ENCODE measurements around the gene SIGLEC8. TPM values are rescaled to one million over a fixed set of nuclear protein-coding genes. Genes with fewer than 3 reads are reported as not detected.

The SIGLEC8 gene
- not detected in 2 replicates for total RNA-seq

GRCh38 chr19:51458051-51458645 lies at the start of gene SIGLEC8:
Gene SIGLEC8, minus strand, starts transcription at chr19:51458454. Its CDS starts 67 bp downstream, at chr19:51458387.

DNA sequence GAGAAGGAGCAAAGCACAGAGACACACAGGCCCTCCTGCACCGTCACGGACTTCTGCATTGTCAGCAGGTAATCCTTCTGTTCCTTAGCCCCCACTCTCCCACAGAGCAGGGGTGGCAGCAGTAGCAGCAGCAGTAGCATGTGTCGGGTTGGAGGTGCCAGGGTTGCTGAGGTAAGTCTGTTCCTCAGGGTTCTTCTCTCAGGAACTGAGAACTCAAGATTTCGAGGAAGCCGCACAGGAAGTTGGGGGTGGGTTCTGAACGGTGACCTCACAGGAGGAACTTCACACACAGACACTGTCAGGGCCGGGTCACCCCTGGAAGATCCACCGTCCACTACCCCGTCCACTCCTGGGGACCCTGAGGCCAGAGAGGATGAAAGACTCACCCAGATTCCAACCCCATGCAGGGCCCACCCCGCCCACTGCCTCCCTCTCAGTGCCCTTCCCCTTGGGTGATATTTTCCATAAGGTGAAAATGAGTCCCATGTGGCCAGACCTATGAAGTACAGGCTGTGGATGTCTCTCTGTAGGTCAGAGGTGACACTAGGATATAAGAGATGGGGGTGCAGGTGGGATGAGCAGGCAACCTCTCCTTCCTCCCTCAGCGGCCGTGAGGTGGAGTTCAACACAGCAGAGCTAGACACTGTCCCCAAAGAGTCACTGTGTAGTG lies 43.5 kb upstream of the SIGLEC8 start, which contains the start of gene SIGLEC12:
Gene SIGLEC12 (minus strand): TSS at position 207 of the 670 bp plus-strand sequence. CDS start 67 bp downstream, at position 140.

DNA sequence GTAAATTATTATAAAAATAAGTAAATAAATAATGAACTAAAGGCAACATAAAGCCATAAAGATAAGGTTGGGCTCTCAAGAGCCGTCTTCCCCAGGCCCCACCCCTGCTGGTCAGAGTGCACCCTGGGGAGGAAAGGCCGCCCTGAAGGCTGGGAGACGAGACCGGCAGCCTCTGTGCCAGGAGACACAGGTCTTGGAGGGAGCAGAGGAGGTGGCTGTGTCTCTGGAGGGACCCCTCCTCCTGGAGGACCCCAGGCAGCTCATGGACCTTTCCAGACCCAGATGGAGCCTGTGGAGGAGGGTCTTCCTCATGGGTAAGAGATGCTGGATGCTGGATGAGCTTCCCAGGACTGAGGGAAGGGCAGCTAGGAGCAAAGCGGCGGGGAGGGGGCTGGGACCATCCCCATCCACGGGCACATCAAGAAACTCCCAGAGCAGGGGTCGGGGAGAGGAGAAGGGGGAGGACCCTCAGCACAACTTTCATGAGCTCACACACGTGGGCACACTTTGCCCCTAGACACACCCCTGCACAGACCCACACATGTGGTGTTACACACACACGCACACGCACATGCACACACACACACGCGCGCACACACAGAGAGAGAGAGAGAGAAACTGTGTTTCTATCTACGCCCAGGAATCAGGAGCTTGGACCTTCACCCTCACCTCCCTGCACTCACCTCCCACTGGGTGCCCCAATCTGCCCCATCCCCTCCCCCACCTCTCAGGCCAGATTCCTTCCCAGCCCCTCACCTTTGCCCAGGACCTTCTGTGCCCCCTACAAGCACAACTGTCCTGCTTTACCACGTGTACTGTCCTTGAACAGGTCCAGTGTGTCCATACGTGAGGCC lies 20.4 kb upstream of the SIGLEC8 start, which contains the start of gene CEACAM18:
Gene CEACAM18 (plus strand): TSS at position 159 of the 854 bp plus-strand sequence.

DNA sequence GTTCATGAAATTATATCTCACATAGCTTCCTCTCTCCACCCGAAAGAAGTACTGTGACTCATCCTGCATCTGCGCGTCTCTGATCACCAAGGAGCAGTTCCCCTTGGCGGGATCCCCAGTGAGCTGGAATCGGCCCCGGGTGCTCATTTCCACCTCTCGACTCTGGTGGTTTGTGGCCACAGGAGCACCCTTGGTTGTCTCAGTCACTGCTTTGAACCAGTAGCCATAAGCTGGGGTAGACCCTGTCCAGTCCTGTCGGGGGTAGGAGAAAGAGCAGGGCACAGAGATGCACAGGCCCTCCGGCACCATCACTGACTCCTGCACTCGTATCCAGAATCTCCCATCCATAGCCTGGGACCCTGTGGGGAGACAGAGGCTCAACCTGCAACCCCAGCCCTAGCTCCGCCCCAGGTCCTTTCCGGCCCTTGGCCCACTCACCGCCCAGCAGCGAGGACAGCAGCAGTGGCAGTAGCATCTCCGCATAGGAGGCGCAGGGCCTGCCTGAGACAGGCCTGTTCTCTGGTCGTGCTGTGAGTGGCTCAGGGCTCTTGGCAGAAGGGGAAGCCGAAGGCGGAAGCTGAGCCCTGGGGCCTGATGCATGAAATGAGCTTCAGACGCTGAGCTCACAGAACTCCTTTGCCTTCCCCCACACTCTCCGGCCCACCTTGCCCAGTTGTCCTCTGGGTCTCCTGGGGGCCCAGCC lies 41.0 kb downstream of the SIGLEC8 start, which contains the start of gene SIGLEC10:
Gene SIGLEC10 (minus strand): TSS at position 536 of the 703 bp plus-strand sequence. CDS start 61 bp downstream, at position 475.

Small RNAs within 50 kb of the gene (small RNA-seq; reads per million reads assigned to genes)
- gene AC020914.3 (not detected), gene AC020914.5 (not detected)

Other genes with a start within 250 kb of the SIGLEC8 start
- gene CD33, start 233.4 kb downstream of the SIGLEC8 start, total RNA-seq, result not detected in 2 replicates
- not detected in 2 replicates for gene SIGLECL1, start 207.4 kb downstream of the SIGLEC8 start, total RNA-seq
- gene IGLON5, start 146.8 kb downstream of the SIGLEC8 start, total RNA-seq, result not detected in 2 replicates
- 0.27 and 0.29 TPM in 2 replicates for gene VSIG10L, start 116.3 kb downstream of the SIGLEC8 start, total RNA-seq
- 47.1 and 71.4 TPM in 2 replicates for gene ETFB, start 92.1 kb downstream of the SIGLEC8 start, total RNA-seq
- not detected in 2 replicates for gene CLDND2, start 89.5 kb downstream of the SIGLEC8 start, total RNA-seq
- gene NKG7, start 85.8 kb downstream of the SIGLEC8 start, total RNA-seq, result not detected in 2 replicates
- not detected in 2 replicates for gene LIM2, start 70.5 kb downstream of the SIGLEC8 start, total RNA-seq
- not detected in 2 replicates for gene C19orf84, start 67.9 kb downstream of the SIGLEC8 start, total RNA-seq
- not detected in 2 replicates for gene SIGLEC10, start 40.8 kb downstream of the SIGLEC8 start, total RNA-seq
- not detected in 2 replicates for gene CEACAM18, start 20.1 kb upstream of the SIGLEC8 start, total RNA-seq
- not detected in 2 replicates for gene SIGLEC12, start 43.3 kb upstream of the SIGLEC8 start, total RNA-seq
- gene SIGLEC6, start 73.2 kb upstream of the SIGLEC8 start, total RNA-seq, result not detected in 2 replicates
- 9.6 and 14.4 TPM in 2 replicates for gene ZNF175, start 112.8 kb upstream of the SIGLEC8 start, total RNA-seq
- not detected in 2 replicates for gene SIGLEC5, start 171.9 kb upstream of the SIGLEC8 start, total RNA-seq
- 0.14 TPM in 1 of 2 replicates, not detected in the other for gene SIGLEC14, start 188.4 kb upstream of the SIGLEC8 start, total RNA-seq
- 7.0 and 8.0 TPM in 2 replicates for gene SPACA6, start 234.9 kb upstream of the SIGLEC8 start, total RNA-seq

All from thoracic aorta endothelial cell (primary cell).